Epidermal melanocyte (primary cell): ENCODE results near the gene SLC37A4.
"Not testable (repeated sequence)": the region's sequence is repeated elsewhere in the genome, so short reads cannot be mapped to it uniquely, and the experiment has no call there.

ENCODE experiments used
- DNase-seq: peaks from one replicate; pipeline ENCODE4 v3.0.0; 2011; ENCODE audit warnings: low spot score; ENCODE audit not compliant: insufficient read length

The SLC37A4 gene

GRCh38 chr11:119030329-119031047 lies at the start of gene SLC37A4:
TSS of gene SLC37A4 (minus strand) at chr11:119030877.
- DNase-seq: peak; percentile 92

GRCh38 chr11:119078675-119079420 lies 48.2 kb upstream of the SLC37A4 start:
- no peak for DNase-seq

- no peak for DNase-seq
Observed at GRCh38 chr11:119077839-119078238, 47.2 kb upstream of the SLC37A4 start.

- DNase-seq: peak; percentile 100
Observed at GRCh38 chr11:119067371-119068222, 36.9 kb upstream of the SLC37A4 start, which contains the start of gene VPS11. TSS of gene VPS11 (plus strand) at chr11:119067818. CDS start at chr11:119067824, 6 bp downstream.

- DNase-seq: peak; percentile 35
Observed at GRCh38 chr11:119065369-119065768, 34.7 kb upstream of the SLC37A4 start.

- DNase-seq: no peak
Observed at GRCh38 chr11:119062779-119063178, 32.1 kb upstream of the SLC37A4 start.

GRCh38 chr11:119061256-119061655 lies 30.6 kb upstream of the SLC37A4 start:
- no peak for DNase-seq

GRCh38 chr11:119059128-119059527 lies 28.5 kb upstream of the SLC37A4 start:
- DNase-seq: not testable (repeated sequence)

- peak; percentile 100 for DNase-seq
Observed at GRCh38 chr11:119057000-119057769, 26.5 kb upstream of the SLC37A4 start, which contains the start of gene HYOU1. TSS of gene HYOU1 (minus strand) at chr11:119057205. CDS start at chr11:119056160, 1,045 bp downstream.

GRCh38 chr11:119056421-119056999 lies 25.8 kb upstream of the SLC37A4 start:
- no peak for DNase-seq

GRCh38 chr11:119055901-119056300 lies 25.2 kb upstream of the SLC37A4 start:
- DNase-seq: peak; percentile 37

- no peak for DNase-seq
Observed at GRCh38 chr11:119054418-119054817, 23.7 kb upstream of the SLC37A4 start.

GRCh38 chr11:119052163-119052814 lies 21.6 kb upstream of the SLC37A4 start:
- DNase-seq: no peak

GRCh38 chr11:119051440-119052162 lies 20.9 kb upstream of the SLC37A4 start:
- DNase-seq: no peak

- DNase-seq: no peak
Observed at GRCh38 chr11:119049081-119049480, 18.4 kb upstream of the SLC37A4 start.

- DNase-seq: no peak
Observed at GRCh38 chr11:119048644-119049043, 18.0 kb upstream of the SLC37A4 start.

- DNase-seq: no peak
Observed at GRCh38 chr11:119047205-119047604, 16.5 kb upstream of the SLC37A4 start.

GRCh38 chr11:119046489-119046888 lies 15.8 kb upstream of the SLC37A4 start:
- no peak for DNase-seq

GRCh38 chr11:119044708-119045107 lies 14.0 kb upstream of the SLC37A4 start:
- peak; percentile 12 for DNase-seq
